HG03103 (cell line): ENCODE results near the gene DTD1.
"Not testable (repeated sequence)": the region's sequence is repeated elsewhere in the genome, so short reads cannot be mapped to it uniquely, and the experiment has no call there.

Source experiments
- ATAC-seq: cut with Tn5 transposase; IDR thresholded peaks from one replicate; pipeline ENCODE4 v1.9.1; 2021; ENCODE audit warnings: low read depth; ENCODE audit not compliant: unreplicated experiment

Gene DTD1

DNA sequence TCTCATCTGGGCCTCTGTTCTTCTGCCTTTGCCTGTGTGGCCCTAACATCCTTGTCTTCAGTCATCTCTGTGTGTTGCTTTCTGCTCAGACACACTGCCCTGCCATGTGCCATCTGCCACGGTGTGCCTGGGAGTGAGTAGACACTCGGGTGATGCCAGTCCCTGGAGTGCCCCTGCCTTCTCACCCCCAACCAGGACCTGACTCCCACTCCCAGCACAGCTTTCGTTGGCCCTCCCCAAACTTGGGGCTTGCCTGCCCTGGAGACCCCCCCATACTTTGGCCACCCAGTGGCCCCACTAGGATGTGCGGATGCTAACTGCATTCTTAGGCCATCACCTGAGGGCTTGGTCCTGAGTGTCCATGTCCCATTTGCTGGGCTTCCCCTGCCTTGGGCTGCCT is 149.3 kb downstream of the DTD1 start:
- no peak for ATAC-seq

DNA sequence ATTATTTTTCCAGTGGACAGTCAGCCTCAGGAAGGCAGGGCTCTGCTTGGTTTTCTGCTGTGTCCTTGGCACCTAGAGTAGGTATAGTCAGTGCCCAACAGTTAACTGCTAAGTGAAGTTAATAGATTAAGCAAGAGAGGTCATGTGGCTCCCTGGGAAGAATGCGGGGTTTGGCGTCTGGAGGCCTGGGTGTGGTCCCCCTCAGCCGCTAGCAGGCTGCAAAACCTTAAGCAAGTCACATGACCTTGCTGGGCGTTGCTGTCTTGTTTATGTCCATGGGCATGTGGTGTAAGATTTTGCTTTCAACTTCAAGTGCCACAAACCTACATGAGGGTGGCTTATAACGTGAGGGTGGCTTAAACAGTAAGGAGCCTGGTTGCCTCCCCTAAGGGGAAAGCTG is 150.2 kb downstream of the DTD1 start:
- no peak for ATAC-seq

DNA sequence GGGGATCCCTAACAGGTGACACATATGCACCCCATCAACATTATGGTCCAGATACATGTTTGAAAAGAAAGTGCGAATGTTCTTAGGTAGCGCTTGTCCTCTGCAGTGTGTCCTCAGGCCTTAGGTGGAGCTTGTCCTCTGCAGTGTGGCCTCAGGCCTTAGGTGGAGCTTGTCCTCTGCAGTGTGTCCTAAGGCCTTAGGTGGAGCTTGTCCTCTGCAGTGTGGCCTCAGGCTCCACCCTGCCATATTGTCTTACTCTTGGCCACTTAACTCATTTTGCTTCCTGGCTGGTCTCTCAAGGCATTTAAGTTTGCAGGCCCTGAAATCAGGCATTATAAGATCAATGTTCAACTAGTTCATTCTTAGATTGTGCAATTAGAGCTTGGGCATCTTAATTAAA is 151.0 kb downstream of the DTD1 start:
- ATAC-seq: no peak

DNA sequence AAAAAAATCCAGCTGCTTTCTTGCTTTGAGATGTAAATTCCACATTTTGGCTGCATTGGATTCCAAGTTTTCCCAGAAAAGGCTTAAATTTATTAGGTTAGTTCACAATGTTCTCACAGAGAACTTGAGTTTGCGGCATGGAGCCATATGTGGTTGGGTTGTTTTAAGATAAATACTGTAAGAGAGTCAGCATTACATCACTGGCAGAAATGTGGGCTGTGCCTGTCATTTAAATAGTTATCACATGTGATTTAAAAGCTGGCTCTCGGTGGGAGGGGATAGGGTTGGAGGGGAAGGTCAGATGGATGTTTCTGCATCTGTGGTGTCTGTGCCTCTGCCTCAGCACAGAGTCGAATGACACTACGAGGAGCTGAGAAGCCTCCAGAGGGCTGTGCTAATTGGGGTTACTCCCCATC is 151.9 kb downstream of the DTD1 start:
- ATAC-seq: no peak

DNA sequence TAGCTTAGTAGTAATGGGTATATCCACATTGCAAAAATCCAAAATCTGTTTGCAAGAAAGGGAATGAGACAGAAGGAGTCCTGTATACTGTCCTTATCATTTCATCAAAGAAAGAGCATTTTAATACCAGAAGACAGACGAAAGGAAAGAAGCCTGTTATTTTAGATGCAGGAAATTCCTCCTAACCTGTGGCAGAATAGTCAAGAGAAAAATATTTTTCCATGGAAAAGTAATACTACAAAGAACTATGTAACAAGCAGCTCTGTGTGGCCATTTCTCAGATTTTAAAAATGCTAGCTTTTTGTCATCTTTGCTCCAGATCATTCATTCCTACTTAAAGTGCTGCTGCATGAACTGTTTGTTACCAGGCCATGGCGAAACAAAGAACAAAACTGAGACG is 152.9 kb downstream of the DTD1 start:
- ATAC-seq: no peak

DNA sequence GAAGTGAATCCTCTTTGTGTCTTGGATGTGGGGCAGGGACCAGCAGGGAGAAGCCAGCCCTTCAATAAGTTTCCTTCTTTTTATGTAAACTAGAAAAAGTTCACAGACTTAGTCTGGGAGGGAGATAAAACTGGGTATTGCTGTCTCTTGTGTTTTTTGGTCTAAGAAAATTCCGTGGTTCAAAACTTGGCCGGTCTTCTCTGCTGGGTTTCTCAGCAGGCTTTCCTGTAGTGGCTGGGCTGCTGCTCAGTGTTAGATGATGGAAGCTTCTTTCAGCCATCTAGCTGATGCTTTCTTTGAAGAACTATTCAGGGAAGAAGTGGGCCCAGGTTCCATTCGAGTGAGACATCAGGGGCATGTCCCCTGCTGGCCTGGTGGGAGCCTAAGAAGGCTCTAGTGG is 155.0 kb downstream of the DTD1 start:
- no peak for ATAC-seq

DNA sequence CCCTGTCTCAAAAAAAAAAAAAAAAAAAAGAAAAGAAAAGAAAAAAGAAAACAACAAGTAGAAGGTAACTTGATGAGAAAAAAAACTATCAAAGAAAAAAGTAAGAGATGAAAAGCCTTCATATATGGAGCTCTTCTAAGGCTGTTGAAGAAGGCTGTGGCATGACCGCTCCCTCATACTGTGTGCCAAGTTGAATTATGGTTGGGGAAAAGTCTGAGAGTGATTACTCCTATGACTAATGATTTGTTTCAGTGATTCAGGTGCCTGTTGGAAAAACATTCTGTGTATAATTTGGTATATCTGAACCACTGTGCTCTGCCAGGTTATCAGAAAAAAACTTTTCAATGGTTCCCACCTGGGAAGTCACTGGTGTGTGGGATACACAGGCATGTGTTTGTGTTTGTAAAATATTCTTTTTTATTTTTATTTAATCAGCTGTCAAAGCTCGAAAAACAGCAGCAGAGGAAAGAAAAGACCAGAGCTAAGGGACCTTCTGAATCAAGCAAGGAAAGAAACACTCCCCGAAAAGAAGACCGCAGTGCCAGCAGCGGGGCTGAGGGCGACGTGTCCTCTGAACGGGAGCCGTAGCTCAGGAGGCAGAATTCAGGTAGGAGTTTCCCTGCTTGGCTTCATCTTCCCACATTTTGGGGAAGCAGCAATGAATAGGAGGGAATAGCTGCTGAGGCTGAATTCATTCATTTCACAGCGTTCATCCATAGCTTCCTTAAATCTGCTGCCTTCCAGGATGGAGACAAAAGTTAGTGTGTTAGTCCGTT is 156.0 kb downstream of the DTD1 start:
- ATAC-seq: no peak

DNA sequence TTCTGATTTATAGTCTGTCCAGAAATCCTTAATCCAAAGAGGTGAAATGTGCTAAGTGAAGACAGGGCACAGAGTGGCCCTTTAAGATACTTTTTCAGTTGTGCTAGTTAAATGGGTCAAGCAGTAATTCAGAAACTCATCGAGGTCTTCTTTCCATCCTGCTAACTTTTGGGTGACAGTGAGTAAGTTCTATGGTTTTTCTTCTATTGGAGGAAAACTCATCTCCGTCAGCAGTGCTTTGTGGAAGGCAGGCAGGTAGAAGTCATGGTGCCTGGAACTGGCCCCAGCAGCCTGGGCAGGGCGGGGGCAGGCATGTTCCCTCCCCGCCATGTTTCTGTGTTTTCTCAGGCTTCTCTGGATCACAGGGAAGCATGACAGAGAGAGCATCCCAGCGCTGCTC is 159.2 kb downstream of the DTD1 start:
- ATAC-seq: no peak

DNA sequence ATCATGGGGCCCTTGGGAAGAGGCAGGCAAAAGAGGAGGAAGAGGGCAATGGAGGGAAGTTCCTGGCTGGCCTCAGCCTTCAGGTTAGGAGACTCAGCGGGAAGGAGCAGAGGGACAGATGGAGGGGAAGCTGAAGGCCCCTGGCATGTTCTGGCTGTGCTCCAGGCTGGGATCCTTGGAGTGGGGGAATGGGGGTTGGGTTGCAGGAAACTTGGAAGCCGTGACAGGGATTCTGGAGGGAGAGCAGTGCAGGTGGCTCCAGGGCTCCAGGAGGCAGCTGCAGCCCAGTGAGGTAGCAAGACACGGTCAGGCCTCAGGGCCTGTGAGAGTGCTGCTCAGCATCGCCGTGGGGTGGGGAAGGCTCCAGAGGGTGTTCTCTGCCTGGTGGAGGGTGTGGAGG is 161.1 kb downstream of the DTD1 start:
- no peak for ATAC-seq

DNA sequence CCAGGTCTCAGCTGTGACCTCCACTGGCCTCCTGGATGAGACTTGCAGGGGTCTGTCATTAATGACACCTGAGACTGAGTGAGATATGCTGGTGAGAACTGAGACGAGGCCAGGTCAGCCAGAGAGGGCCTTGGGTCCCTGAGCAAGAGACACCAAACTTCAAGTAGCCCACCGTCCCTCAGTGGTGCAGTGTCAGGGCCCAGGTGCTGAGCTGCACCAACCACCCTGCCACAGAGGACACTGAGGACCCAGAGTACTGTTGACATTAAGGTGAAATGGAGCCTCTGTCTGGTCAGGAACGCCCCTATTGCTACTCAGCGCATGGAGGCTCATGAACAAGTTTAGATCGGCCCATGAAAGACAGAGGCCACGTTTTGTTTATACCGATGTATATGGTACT is 161.7 kb downstream of the DTD1 start:
- no peak for ATAC-seq

DNA sequence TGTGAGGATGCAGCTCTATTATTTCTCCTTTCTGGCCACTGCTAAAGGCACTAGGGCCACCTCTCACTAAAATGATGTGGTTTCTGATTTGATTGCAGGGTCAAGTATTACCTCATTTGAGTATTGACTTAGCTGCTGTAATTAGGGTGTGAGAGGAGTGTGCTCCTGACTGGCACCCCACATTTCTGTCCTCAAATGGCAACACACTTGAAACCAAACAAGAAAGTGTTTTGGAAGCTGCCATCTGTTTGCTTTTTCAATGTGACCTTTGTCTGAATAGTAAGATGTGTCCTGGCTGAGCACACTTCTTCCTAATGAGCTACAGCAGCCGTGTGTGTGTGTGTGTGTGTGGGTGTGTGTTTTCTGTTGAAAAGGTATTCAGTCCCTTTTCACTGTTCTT is 162.9 kb downstream of the DTD1 start:
- no peak for ATAC-seq

DNA sequence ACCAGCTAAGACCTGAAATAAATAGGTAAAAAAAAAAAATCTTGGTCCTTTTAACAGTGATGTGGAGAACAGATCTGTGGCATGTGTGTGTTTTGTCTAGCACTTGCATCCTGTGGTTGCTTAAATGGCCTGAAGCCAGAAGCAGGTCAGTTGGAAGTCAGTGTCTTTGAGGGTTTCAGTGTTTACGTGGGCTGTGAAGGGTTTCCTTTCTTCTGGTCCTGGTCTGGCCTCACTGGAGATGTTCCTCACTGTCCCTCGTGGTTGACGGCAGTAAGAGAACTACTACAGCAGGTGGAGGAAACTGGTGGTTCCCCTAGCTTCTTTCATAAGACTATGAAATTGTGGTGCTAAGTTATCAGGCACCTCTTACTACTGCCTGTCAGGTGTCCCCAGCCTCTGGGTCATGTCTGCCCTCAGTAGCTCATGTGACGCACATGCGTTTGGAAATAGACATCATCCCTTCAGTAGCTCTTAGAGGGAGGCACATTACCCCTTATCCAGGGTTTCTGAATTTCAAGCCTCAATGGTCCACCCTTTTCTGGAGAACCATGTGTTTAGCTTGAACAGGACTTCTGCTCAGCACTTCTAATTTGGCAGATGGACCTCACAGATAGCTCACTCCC is 166.3 kb downstream of the DTD1 start:
- ATAC-seq: peak; percentile 96

DNA sequence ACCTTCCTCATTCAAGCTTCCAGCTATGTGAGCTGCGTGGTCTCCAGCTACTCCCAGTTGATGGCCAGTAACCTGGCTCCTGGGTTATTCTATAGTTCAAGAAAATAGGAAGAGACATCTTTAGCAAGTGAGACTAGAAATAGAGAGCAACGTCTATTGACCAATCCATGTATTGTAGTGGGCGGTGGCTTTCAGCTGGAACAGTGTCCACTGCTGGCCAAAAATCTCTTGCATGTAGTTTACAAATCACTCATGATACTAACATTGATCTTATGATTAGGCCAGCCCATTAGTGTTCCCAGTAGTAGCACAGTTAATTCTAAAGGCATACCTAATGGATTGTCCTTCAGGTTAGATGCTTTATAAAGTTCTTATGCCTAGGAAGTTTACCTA is 166.8 kb downstream of the DTD1 start:
- ATAC-seq: no peak

DNA sequence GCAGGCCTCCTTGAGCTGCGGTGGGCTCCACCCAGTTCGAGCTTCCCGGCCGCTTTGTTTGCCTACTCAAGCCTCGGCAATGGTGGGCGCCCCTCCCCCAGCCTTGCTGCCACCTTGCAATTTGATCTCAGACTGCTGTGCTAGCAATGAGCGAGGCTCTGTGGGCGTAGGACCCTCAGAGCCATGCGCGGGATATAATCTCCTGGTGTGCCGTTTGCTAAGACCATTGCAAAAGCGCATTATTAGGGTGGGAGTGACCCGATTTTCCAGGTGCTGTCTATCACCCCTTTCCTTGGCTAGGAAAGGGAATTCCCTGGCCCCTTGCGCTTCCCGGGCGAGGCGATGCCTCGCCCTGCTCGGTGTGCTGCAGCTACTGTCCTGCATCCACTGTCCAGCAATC is 173.0 kb downstream of the DTD1 start:
- ATAC-seq: not testable (repeated sequence)

DNA sequence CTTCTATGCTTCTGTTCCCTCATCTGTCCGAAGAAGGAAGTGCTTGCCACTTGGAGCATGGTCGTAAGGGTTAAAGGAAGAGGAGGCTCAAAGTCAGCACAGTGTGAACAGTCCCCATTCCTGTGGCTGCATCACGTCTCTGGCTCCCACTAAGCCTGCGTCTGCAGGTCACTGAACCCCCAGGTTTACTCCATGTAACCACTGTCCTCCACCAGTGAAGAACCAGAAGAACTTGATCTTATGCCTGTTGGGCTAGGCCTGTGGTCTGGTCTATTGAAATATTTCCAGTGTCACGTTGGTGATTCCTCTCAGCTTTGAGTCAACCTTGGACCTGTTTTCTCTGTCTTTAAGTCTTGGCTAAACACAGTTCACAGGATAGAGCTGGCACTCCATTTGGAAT is 179.8 kb downstream of the DTD1 start:
- no peak for ATAC-seq

DNA sequence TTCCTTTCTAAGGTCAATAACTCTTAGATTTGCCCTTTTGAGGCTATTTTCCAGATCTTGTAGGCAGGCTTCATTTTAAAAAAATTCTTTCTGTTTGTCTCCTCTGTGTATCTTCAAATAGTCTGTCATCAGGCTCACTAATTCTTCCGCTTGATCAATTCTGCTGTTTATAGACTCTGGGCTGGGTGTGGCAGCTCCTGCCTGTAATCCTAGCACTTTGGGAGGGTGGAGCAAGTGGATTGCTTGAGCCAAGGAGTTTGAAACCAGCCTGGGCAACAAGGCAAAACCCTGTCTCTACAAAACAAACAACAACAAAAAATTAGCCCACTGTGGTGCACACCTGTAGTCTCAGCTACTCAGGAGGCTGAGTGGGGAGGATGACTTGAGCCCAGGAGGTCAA is 185.7 kb downstream of the DTD1 start:
- ATAC-seq: no peak

DNA sequence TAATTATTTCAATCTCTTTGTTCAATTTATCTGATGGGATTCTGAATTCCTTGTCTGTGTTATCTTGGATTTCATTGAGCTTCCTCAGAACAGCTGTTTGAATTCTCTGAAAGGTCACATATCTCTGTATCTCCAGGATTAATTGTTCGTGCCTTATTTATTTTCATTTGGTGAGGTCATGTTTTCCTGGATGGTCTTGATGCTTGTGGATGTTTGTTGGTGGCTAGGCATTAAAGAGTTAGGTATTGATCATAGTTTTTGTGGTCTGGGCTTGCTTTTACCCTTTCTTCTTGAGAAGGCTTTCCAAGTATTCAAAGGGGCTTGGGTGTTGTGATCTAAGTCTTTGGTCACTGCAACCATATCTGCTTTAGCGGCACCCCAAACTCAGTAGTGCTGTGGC is 186.4 kb downstream of the DTD1 start:
- no peak for ATAC-seq

DNA sequence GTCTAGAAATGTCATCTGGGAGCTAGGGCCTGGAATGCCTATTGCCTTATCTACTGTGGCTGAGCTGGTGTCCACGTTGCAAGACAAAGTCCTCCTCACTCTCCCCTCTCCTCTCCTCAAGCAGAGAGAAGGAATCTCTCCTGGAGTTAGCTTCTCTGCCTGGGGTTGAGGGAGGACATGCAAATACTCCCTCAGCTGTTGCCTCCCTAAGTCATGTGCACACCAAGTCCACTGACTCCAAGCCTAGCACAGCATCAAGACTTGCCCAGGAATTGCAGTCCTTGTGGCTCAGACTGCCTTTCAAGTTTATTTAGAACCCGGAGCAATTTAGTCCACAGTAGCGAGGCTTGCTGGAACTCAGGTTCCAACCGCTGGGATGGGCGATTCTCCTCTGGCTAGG is 187.8 kb downstream of the DTD1 start:
- ATAC-seq: no peak

DNA sequence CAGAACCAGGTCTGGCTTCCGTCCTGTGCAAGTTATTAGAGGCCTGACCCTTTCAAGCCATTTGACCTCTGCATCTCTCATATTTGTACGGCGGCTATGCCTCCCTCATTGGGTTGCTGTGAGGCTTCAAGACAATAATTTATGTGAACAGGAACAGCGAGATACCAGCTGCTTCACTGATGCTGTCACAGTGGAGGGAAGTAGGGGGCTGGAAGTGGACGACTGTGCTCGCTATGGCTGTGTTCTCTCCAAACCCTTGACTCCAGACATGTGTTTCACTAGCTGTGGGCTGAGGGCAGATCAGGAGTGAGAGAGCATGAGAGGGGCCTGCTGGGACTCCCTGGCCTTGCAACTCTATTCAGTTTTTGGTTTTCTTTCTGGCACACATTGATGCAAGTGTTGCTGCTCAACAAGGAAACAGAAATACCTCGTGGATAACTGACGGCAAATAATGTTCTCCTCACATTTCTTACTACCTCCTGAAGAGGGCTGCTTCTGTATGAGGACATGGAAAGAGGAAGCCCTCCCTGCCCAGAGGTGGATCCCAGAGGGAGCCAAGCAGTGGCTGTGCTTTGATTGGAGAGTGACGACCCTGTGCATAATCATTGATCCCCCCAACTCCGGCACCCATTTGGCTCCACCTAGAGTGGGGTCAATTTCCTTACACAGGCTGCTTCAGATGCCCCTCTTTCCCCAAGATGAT is 191.0 kb downstream of the DTD1 start:
- ATAC-seq: no peak

DNA sequence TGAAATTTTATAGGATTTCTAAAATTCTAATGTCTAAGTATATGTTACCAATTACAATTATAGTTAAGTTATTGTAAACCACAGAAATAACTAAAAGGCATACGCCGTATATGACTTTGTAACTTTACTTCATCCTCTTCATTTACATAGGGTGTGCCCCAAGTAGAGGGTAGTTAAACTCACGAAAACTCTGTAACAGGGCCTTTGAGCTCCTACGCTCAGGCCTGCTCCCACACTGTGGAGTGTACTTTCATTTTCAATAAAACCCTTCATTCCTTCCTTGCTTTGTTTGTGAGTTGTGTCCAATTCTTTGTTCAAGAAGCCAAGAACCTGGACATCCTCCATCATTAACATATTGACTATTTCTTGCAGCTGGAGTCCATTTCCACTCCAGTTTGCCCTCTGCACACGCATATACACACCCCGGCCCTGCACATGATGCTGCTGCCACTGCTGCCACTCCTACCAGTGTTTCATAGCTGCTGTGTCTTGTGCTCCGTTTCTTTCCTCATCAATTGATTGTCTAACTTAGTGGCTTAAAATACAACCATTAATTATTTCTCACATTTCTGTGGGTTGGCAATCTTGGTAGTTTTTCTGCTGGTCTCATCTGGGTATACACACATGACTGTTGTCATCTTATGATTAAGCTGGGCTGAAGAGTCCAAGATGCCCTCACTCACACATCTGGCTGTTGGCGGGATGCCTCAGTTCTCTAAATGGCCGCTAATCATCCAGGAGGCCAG is 192.7 kb downstream of the DTD1 start:
- ATAC-seq: no peak

DNA sequence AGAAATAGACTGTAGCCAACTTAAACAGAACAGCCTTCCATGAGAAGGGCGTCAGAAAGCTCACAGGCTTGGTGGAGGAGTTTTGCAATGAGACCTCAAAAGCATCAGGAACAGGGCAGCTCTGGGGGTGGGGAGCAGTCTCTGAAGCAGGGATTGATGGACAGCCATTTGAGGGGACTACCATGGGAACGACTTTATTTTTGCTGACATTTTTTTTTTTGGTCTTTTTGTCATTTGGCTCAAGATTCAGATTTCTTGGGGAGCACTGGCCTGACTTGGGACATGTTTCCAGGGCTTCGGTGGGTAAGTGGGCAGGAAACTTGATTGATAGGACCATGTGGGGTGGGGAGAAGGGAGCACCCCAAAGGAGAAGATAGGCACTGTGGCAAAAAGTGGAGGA is 193.7 kb downstream of the DTD1 start:
- no peak for ATAC-seq
